Right lobe of liver (tissue), 6 donors: Measurements from ENCODE around the gene ZIC5. TPM values are rescaled to one million over a fixed set of nuclear protein-coding genes. Genes with fewer than 3 reads are reported as not detected.

Source experiments
- ATAC-seq, 4 donors: fragments of 200-7000 bp; cut with Tn5 transposase; one replicate each; pipeline ENCODE4 v1.9.1; 2020; ENCODE audit warnings: mild to moderate bottlenecking in 4 of 4, moderate library complexity in 4 of 4
- DNase-seq, 3 donors: peaks; one replicate each; pipeline ENCODE4 v3.0.0-alpha.2; 2020
- H3K27ac ChIP-seq, 3 donors: fragments of 200-600 bp; one replicate each; pipeline ENCODE4 v1.8.0; 2022
- H3K27me3 ChIP-seq, 2 donors: fragments of 200-600 bp; one replicate each; pipeline ENCODE4 v1.8.0; 2022
- H3K36me3 ChIP-seq, 4 donors: fragments of 200-600 bp; sonication (generic) in 1 of 4; one replicate each; pipeline versions ENCODE4 v1.5.1 to v1.8.0; 2017 to 2022; ENCODE audit warnings: control low read depth in 1 of 4
- H3K4me1 ChIP-seq, 4 donors: fragments of 200-600 bp; sonication (generic) in 1 of 4; one replicate each; pipeline versions ENCODE4 v1.5.1 to v1.8.0; 2017 to 2022; ENCODE audit warnings: control low read depth in 1 of 4
- H3K4me3 ChIP-seq, 3 donors: fragments of 200-600 bp; one replicate each; pipeline ENCODE4 v1.8.0; 2022
- H3K9me3 ChIP-seq, 4 donors: fragments of 200-600 bp; sonication (generic) in 1 of 4; one replicate each; pipeline versions ENCODE4 v1.5.1 to v1.8.0; 2017 to 2022; ENCODE audit warnings: control low read depth in 1 of 4
- CTCF ChIP-seq, 4 donors: fragments of 200-600 bp in 3 of 4; fragments of 450-650 bp in 1 of 4; IDR thresholded peaks; one replicate each; pipeline versions ENCODE4 v1.5.1 to v1.8.0; 2016 to 2022; ENCODE audit warnings: antibody characterized with exemption in 4 of 4, mild to moderate bottlenecking in 2 of 4
- POLR2A ChIP-seq: fragments of 450-650 bp; IDR thresholded peaks from one replicate; pipeline ENCODE4 v1.6.1; 2017; ENCODE audit warnings: antibody characterized with exemption, mild to moderate bottlenecking
- WGBS: methylation state at CpG from one replicate; pipeline ENCODE4 v1.1.6; 2018; ENCODE audit warnings: low coverage, low lambda C conversion rate; ENCODE audit not compliant: insufficient coverage; ENCODE audit errors: missing lambda C conversion rate; 5-methylcytosine and 5-hydroxymethylcytosine counted together
- intact Hi-C, 2 donors: fragments of 100-400 bp; cut with DNase I; formaldehyde crosslinking; loops; one replicate each; pipeline versions ENCODE4 v1.11.2 to v1.14.1; 2022
- total RNA-seq, 6 experiments: library from RNA; depleted of rRNA in 2 of 6; stranded (reverse); fragments of >200 nt in 2 of 6; fragmentation: NEBNext Ultra II Directional in 3 of 6; extraction: Animal tissue kit (Norgen Biotek cat#: 25700) in 3 of 6; gene quantifications; one replicate each; pipeline versions ENCODE4 v1.1.0 to v1.2.4, GENCODE V29; 2016 to 2023
- donor health status: DM: no; HTN: yes; CAD: no.
- donor health status: DM: no; HTN: no; CAD: no.
- donor health status: DM: no; HTN: no; CAD: no.
- donor health status: DM: no; HTN: yes; CAD: no.
- donor health status: DM: no; HTN: yes; CAD: no.

Gene ZIC5
- total RNA-seq, 6 experiments from 2014 or later, result not detected

- Histone ChIP-seq H3K9me3 (no peaks in the 10 kb centered on the region), H3K4me1 (peaks cover 0 to 9% (median 5%) of the 10 kb centered on the region in 4 donors), H3K27ac (no peak overlapping the region), H3K36me3 (no peaks in the 10 kb centered on the region), H3K27me3 (peaks cover 4 to 85% of the 10 kb centered on the region in 2 donors), H3K4me3 (no peak overlapping the region)
- no peak for ATAC-seq
- WGBS, result 66% methylated on average over 8 of the region's 8 CpGs
- DNase-seq, result no peak
- intact Hi-C loops, result no loop called here
- TF ChIP-seq POLR2A (no peak), CTCF (IDR thresholded peaks at IDR 0.05) (no peak)
Measured at GRCh38 chr13:99961636-99962035, 9.9 kb downstream of the ZIC5 start.

GRCh38 chr13:99960663-99961311, 10.8 kb downstream of the ZIC5 start:
- no peak for DNase-seq
- Histone ChIP-seq H3K36me3 (no peaks in the 10 kb centered on the region), H3K27me3 (peaks cover 4 to 86% of the 10 kb centered on the region in 2 donors), H3K9me3 (no peaks in the 10 kb centered on the region), H3K4me3 (no peak overlapping the region), H3K4me1 (peaks cover 0 to 18% (median 8%) of the 10 kb centered on the region in 4 donors), H3K27ac (no peak overlapping the region)
- TF ChIP-seq CTCF (IDR thresholded peaks at IDR 0.05) (no peak), POLR2A (no peak)
- intact Hi-C loops, result no loop called here
- 25% methylated on average over 12 of the region's 13 CpGs for WGBS
- no peak for ATAC-seq

- peaks cover 0 to 18% (median 8%) of the 10 kb centered on the region in 4 donors for H3K4me1 ChIP-seq
- no peak overlapping the region for H3K27ac ChIP-seq
- H3K4me3 ChIP-seq, result no peak overlapping the region
- TF ChIP-seq POLR2A, result no peak
- no peak for TF ChIP-seq CTCF (IDR thresholded peaks at IDR 0.05)
- WGBS, result 6% methylated on average over 19 of the region's 49 CpGs
- intact Hi-C loops, result no loop called here
- DNase-seq, result no peak
- no peaks in the 10 kb centered on the region for H3K9me3 ChIP-seq
- H3K27me3 ChIP-seq, result peaks cover 4 to 81% of the 10 kb centered on the region in 2 donors
- ATAC-seq, result no peak
- no peaks in the 10 kb centered on the region for H3K36me3 ChIP-seq
Measured at GRCh38 chr13:99959540-99960230, 11.9 kb downstream of the ZIC5 start.

- Histone ChIP-seq H3K27ac (no peak overlapping the region), H3K36me3 (no peaks in the 10 kb centered on the region), H3K4me3 (no peak overlapping the region), H3K9me3 (no peaks in the 10 kb centered on the region), H3K4me1 (peaks cover 0 to 18% (median 8%) of the 10 kb centered on the region in 4 donors), H3K27me3 (peaks cover 4 to 75% of the 10 kb centered on the region in 2 donors)
- 29% methylated on average over 10 of the region's 10 CpGs for WGBS
- intact Hi-C loops, result no loop called here
- no peak for DNase-seq
- ATAC-seq, result no peak
- no peak for TF ChIP-seq POLR2A
- no peak for TF ChIP-seq CTCF (IDR thresholded peaks at IDR 0.05)
Measured at GRCh38 chr13:99959127-99959539, 12.4 kb downstream of the ZIC5 start.
